Spinal cord (tissue), 10 donors: ENCODE data around the gene GPI. TPM values are rescaled to one million over a fixed set of nuclear protein-coding genes. Genes with fewer than 3 reads are reported as not detected.

ENCODE experiments used
- DNase-seq, 6 donors: peaks; one replicate each; pipeline versions ENCODE4 v3.0.0 to v3.0.0-alpha.2; 2013 to 2015; ENCODE audit warnings: low spot score in 6 of 6, low read depth in 4 of 6
- H3K27ac ChIP-seq: one replicate; pipeline ENCODE4 v1.5.1; 2013; ENCODE audit warnings: low read depth, low read length, control low read depth
- H3K27me3 ChIP-seq: one replicate; pipeline ENCODE4 v1.6.1; 2013; ENCODE audit warnings: low read length; ENCODE audit not compliant: control insufficient read depth, insufficient read depth
- H3K36me3 ChIP-seq: one replicate; pipeline ENCODE4 v1.6.1; 2013; ENCODE audit warnings: low read length; ENCODE audit not compliant: control insufficient read depth, insufficient read depth
- H3K4me1 ChIP-seq: one replicate; pipeline ENCODE4 v1.6.1; 2013; ENCODE audit warnings: low read length; ENCODE audit not compliant: control insufficient read depth, insufficient read depth
- H3K4me3 ChIP-seq: one replicate; pipeline ENCODE4 v1.5.1; 2013; ENCODE audit warnings: low read depth, low read length, control low read depth
- H3K9me3 ChIP-seq: one replicate; pipeline ENCODE4 v1.6.1; 2013; ENCODE audit warnings: low read length; ENCODE audit not compliant: control insufficient read depth, insufficient read depth
- WGBS: methylation state at CpG from one replicate; pipeline ENCODE4 v1.1.5; 2013; ENCODE audit warnings: missing lambda C conversion rate; ENCODE audit not compliant: insufficient coverage; 5-methylcytosine and 5-hydroxymethylcytosine counted together
- polyA plus RNA-seq, 2 donors: library from polyadenylated mRNA; unstranded; fragments of 120-200 nt; gene quantifications; one replicate each; pipeline ENCODE4 v1.2.1, GENCODE V29; 2013; ENCODE audit not compliant: insufficient read length in 2 of 2
- total RNA-seq, 2 donors: library from RNA; depleted of rRNA in 1 of 2; stranded (reverse); fragments of 120-200 nt in 1 of 2; fragments of >200 nt in 1 of 2; gene quantifications; one replicate each; pipeline versions ENCODE4 v1.2.3 to v1.2.4, GENCODE V29; 2013 to 2014
- donor health status: healthy.

The GPI gene
- total and polyA plus RNA-seq, 4 donors, result 153 to 334 (median 224) TPM

DNA sequence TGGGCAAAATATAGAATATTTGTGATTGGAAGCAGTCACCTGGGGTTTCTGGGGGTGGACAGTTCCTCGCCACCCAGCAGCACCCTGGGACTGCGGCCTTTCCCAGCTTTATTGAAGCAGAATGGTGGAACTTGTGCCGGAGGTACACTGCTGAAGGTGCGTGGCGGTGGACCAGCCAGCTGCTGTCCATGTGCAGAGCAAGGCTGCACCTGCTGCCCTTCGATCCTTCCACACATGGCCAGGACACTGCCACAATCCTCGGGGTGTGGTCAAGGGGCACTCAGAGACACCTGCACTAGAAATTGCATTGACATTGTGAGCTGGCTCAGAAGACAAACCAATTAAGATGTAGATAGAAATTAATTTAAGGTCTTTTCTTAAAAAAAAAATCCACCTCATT is 11.4 kb upstream of the GPI start:
- H3K36me3 ChIP-seq, result peaks cover 63% of the 10 kb centered on the region

DNA sequence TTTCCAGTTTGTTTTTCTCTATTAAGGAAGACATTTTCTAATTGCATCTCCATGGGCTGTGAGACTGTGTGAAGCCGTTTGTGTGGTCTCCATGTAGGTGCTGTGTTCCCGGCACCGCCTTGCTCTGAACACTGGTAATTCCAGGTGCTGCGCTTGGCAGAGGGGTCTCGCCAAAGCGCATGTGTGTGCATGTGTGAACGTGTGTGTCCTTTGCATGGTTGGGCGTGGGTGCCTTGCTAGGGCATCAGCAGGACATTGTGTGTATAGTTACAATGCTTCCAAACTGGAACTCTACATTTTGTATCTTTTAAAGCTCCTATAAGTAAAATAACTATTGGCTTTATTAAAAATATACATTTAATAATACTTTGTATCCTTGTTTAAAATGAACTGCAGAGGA is 9.8 kb upstream of the GPI start:
- no peak for DNase-seq
- peaks cover 48% of the 10 kb centered on the region for H3K36me3 ChIP-seq
- no peaks in the 10 kb centered on the region for H3K9me3 ChIP-seq
- no peaks in the 10 kb centered on the region for H3K27me3 ChIP-seq
- H3K4me3 ChIP-seq, result no peak overlapping the region
- no CpG with 5 or more reads among the region's 8 CpGs for WGBS
- H3K4me1 ChIP-seq, result peaks cover 20% of the 10 kb centered on the region
- H3K27ac ChIP-seq, result no peak overlapping the region

More for the DNA sequence above, 11.4 kb upstream of the GPI start:
- no peaks in the 10 kb centered on the region for H3K27me3 ChIP-seq
- no peak for DNase-seq
- H3K27ac ChIP-seq, result no peak overlapping the region
- no peaks in the 10 kb centered on the region for H3K9me3 ChIP-seq
- 100% methylated on average over 6 of the region's 7 CpGs for WGBS
- no peak overlapping the region for H3K4me3 ChIP-seq
- peaks cover 5% of the 10 kb centered on the region for H3K4me1 ChIP-seq

DNA sequence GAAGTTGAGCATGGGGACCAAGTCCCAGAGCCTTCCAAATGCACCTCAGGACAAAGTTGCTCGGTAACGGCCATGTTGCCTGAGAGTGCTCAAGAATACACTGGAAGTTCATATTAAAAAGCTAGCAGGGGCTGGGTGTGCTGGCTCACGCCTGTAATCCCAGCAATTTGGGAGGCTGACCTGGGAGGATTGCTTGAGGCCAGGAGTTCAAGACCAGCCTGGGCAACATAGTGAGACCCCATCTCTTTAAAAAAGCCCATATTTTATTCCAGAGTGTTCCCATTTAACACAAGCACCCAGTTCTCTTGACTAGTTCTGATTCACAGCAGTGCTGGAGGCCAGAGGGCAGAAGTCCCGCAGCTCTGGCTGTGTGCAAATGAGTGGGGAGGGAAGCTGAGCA is 8.1 kb upstream of the GPI start:
- 100% methylated on average over 4 of the region's 4 CpGs for WGBS
- Histone ChIP-seq H3K27ac (no peak overlapping the region), H3K9me3 (no peaks in the 10 kb centered on the region), H3K4me1 (peaks cover 20% of the 10 kb centered on the region), H3K27me3 (no peaks in the 10 kb centered on the region), H3K4me3 (no peak overlapping the region), H3K36me3 (peaks cover 35% of the 10 kb centered on the region)
- no peak for DNase-seq

DNA sequence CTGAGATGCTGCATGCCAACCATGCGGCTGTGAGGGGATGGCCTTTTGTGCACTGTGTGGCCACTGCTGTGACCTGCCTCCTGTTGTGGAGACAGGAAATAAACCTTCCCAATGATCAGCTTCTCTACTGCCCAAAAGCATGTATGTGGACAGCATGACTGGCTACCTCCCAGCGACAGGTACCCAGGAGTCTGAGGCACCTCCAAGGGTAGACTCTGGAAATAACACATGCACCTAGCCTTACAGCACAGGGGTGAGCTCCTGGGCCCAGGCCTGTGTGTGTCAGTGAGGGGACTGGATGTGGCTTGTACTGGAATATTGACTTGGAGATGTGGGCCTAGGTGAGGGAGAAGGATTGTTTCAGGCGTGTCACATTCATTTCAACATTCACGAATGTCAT is 7.6 kb upstream of the GPI start:
- H3K36me3 ChIP-seq, result peaks cover 30% of the 10 kb centered on the region
- no peaks in the 10 kb centered on the region for H3K27me3 ChIP-seq
- H3K4me3 ChIP-seq, result no peak overlapping the region
- no peak for DNase-seq
- no peak overlapping the region for H3K27ac ChIP-seq
- H3K9me3 ChIP-seq, result no peaks in the 10 kb centered on the region
- WGBS, result 100% methylated on average over 1 of the region's 4 CpGs
- H3K4me1 ChIP-seq, result peaks cover 20% of the 10 kb centered on the region

DNA sequence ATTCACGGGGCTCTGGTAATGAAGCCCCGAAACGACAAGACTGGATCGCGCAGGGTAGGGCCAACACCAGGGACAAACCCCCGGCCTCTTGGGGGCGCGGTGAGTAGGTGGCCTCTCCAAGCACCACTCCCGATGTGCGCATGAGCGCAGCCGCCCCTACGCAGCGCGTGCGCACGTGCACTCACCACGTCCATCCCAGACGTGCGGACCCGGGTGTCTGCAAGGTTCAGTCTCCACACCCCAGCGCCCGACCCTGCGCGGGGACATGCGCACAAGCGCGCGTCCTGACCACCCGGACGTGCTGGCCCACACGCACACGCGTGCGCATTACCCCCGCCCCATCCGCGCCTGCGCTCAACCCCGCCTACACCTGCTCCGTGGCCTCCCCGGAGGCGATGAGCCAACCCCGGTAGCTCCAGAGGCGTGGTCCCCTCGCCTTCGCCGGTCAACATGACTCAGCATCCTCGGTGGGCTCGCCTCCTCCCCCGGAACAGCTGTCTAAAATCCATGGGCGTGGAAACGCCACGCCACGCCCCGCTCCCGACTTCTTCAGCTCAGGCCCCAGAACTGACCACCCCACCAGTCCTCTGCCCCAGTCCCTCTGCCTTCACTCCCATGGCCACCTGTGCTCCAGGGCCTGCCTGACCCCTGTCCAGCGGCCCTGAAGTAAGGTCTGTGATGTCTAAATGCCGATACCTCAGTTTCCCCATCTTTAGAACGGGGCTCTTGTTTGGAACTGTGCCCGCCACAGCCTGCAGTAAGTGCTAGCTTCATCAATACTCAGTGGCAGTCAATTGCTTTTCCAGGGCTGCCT is 5.6 kb upstream of the GPI start:
- H3K36me3 ChIP-seq, result peaks cover 18% of the 10 kb centered on the region
- H3K9me3 ChIP-seq, result no peaks in the 10 kb centered on the region
- WGBS, result 4% methylated on average over 61 of the region's 61 CpGs
- H3K4me1 ChIP-seq, result peaks cover 25% of the 10 kb centered on the region
- peak overlapping the region; percentile 56 for H3K4me3 ChIP-seq
- peak; percentile 90 to 99 (median 94) for DNase-seq
- no peaks in the 10 kb centered on the region for H3K27me3 ChIP-seq
- H3K27ac ChIP-seq, result peak overlapping the region; percentile 92

DNA sequence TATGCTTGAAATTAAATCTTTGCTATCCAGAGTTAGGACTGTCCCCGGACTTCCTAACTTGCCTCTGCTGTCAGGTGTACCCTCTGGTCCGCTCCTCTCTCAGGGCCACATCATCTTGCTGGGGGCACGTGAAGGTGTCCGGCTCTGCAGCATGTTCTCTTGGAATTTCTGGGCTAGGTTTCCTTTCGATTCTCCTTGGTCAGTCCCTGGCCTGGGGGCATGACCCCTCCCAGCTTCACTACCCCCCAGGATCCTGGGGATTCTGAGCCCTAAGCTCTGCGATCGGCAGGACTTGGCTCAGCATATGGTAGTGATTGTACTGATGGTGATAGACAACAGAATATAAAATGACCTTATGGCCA is 5.1 kb upstream of the GPI start:
- peaks cover 30% of the 10 kb centered on the region for H3K4me1 ChIP-seq
- H3K27ac ChIP-seq, result peak overlapping the region; percentile 92
- peaks cover 18% of the 10 kb centered on the region for H3K36me3 ChIP-seq
- H3K27me3 ChIP-seq, result no peaks in the 10 kb centered on the region
- DNase-seq, result no peak
- WGBS, result 90% methylated on average over 5 of the region's 7 CpGs
- H3K4me3 ChIP-seq, result no peak overlapping the region
- no peaks in the 10 kb centered on the region for H3K9me3 ChIP-seq

DNA sequence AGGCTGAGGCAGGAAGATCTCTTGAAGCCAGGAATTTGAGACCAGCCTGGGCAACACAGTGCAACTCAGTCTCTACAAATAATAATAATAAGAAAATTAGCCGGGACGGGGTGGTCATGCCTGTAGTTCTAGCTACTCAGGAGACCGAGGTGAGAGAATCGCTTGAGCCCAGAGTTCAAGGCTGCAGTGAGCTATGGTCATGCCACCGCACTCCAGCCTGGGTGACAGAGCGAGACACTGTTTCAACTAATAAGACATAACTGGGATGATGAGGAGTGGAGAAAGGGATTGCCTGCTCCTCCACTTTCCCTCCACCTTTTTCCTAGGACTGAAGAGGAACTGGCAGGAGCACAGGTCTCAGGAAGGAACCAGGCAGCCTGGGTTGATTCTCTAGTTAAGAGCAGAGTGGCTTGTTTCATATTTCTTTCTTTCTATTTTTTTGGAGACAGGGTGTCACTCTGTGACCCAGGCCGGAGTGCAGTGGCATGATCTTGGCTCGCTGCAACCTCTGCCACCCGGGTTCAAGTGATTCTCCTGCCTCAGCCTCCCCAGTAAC is 4.6 kb upstream of the GPI start:
- H3K27ac ChIP-seq, result no peak overlapping the region
- no peak for DNase-seq
- H3K4me3 ChIP-seq, result no peak overlapping the region
- no peaks in the 10 kb centered on the region for H3K9me3 ChIP-seq
- peaks cover 30% of the 10 kb centered on the region for H3K4me1 ChIP-seq
- H3K36me3 ChIP-seq, result peaks cover 18% of the 10 kb centered on the region
- H3K27me3 ChIP-seq, result no peaks in the 10 kb centered on the region
- WGBS, result 94% methylated on average over 6 of the region's 9 CpGs

DNA sequence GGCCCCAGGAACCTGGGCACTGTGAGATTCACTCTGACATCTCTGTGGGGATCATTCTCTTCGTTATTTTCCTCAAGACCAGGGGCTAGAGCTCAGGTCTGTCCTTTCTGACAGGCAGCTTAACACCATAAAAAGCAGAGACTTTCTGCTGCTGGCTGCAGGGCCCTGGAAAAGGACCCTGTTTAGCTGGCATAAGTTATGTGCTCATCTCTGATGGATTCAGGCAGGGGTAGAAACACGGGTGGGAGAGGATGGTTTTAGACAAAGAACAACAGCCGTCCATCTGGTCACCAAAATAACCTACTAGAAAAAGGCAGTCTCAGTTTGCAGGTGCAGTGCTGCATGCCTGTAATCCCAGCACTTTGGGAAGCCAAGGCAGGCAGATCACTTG is 2.3 kb upstream of the GPI start:
- 71% methylated on average over 3 of the region's 3 CpGs for WGBS
- Histone ChIP-seq H3K27me3 (no peaks in the 10 kb centered on the region), H3K36me3 (peaks cover 13% of the 10 kb centered on the region), H3K9me3 (no peaks in the 10 kb centered on the region), H3K27ac (no peak overlapping the region), H3K4me1 (peaks cover 53% of the 10 kb centered on the region), H3K4me3 (no peak overlapping the region)
- no peak for DNase-seq

DNA sequence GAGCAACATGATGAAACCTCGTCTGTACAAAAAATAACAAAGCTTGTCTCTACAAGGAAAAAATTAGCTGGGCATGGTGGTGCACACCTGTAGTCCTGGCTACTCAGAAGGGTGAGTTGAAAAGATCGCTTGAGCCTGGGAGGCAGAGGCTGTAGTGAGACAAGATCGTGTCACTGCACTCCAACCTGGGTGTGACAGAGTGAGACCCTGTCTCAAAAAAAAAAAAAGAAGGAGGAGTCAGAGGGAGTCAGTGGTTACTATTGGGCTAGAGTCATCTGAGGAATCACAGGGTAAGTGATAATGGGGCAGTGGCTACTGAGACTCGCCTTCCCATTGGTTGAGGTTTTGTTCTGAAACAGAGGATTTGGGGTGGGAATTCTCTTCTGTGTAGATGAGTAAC is 1.9 kb upstream of the GPI start:
- Histone ChIP-seq H3K27me3 (no peaks in the 10 kb centered on the region), H3K36me3 (peaks cover 17% of the 10 kb centered on the region), H3K4me3 (no peak overlapping the region), H3K4me1 (peaks cover 53% of the 10 kb centered on the region), H3K27ac (no peak overlapping the region), H3K9me3 (no peaks in the 10 kb centered on the region)
- 67% methylated on average over 3 of the region's 4 CpGs for WGBS
- no peak for DNase-seq

DNA sequence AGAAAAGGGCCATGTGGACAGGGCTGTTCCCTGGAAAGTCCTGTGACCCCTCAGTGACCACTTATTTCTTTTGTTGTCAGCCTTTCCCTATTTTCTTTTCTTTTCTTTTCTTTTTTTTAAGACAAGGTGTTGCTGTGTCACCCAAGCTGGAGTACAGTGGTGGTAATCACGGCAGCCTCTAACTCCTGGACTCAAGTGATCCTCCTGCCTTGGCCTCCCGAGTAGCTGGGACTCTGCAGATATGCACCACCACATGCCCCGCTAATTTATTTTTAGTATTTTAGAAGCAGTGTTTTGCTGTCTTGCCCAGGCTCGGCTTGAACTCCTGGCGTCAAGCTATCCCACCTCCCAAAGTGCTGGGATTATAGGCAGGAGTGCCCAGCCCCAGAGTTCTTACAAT is 1.1 kb upstream of the GPI start:
- WGBS, result 90% methylated on average over 2 of the region's 5 CpGs
- Histone ChIP-seq H3K4me1 (peaks cover 45% of the 10 kb centered on the region), H3K27ac (no peak overlapping the region), H3K36me3 (peaks cover 25% of the 10 kb centered on the region), H3K27me3 (no peaks in the 10 kb centered on the region), H3K4me3 (no peak overlapping the region), H3K9me3 (no peaks in the 10 kb centered on the region)
- no peak for DNase-seq
